ENCODE results near the gene RBM33.

RBM33 gene

DNA sequence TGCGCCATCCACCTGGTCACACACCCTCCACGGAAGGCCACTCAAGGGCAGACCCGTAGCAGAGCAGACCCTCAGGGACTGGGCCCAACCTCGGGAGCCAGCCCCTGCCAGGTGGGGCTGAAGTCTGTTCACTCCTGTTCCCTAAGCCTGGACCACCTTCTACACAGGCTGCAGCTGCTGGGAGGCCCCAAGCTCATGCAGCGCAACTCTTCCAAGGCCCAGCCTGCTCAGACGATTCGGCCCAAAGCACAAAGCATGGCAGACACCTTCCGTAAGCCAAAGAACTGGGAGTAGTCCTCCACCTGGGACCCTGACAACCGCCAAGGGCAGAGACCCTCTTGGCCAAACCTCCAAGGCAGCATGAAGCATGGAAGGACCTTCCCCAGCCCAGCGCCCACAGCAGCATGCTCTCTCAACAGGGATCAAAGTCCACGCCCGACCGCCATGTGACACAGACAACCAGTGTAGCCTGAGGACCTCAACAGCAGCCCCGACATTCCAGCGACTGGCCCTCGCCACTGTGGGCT is 156.3 kb downstream of the RBM33 start:
- H3K4me3 ChIP-seq (ENCODE audit: low read depth, low read length), result no peak overlapping the region
- no peak for DNase-seq (ENCODE audit: low read depth)
- in situ Hi-C loops (cut with HindIII; ENCODE audit: low sequenced_read_pairs), result no loop called here
- TF ChIP-seq, protein P1, sequence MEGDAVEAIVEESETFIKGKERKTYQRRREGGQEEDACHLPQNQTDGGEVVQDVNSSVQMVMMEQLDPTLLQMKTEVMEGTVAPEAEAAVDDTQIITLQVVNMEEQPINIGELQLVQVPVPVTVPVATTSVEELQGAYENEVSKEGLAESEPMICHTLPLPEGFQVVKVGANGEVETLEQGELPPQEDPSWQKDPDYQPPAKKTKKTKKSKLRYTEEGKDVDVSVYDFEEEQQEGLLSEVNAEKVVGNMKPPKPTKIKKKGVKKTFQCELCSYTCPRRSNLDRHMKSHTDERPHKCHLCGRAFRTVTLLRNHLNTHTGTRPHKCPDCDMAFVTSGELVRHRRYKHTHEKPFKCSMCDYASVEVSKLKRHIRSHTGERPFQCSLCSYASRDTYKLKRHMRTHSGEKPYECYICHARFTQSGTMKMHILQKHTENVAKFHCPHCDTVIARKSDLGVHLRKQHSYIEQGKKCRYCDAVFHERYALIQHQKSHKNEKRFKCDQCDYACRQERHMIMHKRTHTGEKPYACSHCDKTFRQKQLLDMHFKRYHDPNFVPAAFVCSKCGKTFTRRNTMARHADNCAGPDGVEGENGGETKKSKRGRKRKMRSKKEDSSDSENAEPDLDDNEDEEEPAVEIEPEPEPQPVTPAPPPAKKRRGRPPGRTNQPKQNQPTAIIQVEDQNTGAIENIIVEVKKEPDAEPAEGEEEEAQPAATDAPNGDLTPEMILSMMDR (IDR thresholded peaks at IDR 0.05; ENCODE audit: low read depth, low read length, missing control alignments), result no peak

DNA sequence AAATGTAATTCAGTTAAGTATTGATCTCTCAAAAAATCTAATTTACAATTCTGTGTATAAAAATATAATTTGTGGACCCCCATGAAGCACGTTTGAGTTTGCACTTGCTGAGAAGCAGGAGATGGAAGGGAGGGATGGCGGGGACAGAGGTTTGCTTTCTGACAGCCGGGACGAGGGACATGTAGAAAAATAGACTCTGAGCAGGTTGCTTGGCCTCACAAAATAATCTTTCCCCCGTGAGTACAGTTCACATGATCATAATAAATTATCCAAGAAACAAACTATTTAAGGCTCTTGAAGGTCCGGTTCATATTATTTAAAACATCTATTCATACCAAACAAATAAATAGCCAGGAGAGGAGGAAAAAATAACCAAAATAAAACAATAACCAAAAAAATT is 157.8 kb downstream of the RBM33 start:
- H3K4me3 ChIP-seq (ENCODE audit: low read depth, low read length), result no peak overlapping the region
- DNase-seq (ENCODE audit: low read depth), result no peak
- TF ChIP-seq, protein P1 (IDR thresholded peaks at IDR 0.05; ENCODE audit: low read depth, low read length, missing control alignments), result no peak
- in situ Hi-C loops (cut with HindIII; ENCODE audit: low sequenced_read_pairs), result no loop called here

DNA sequence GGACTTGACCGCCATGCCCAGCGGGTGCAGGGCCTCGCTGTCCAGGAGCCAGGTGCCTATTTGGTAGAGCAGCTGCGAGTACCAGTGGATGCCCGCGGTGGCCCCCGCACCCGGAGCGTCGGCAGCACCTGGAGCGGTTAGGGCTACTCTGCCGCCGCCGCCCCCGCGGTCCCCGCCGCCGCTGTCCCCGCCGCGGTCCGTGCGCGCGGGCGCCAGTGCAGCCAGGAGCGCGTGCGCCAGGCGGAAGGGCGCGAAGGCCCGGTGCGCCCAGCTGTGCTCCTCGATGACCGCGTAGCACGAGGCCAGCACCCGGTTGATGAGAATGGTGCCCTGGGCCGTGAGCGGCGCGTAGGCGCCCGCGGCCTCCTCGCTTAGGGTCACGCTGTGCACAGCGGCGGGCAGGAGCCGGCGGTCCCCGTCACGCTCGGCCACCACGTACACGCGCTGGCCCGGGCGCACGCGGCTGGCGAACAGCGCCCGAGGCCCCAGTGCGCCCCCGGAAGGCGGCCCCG is 158.5 kb downstream of the RBM33 start:
- in situ Hi-C loops (cut with HindIII; ENCODE audit: low sequenced_read_pairs), result no loop called here
- TF ChIP-seq, protein P1 (IDR thresholded peaks at IDR 0.05; ENCODE audit: low read depth, low read length, missing control alignments), result no peak
- H3K4me3 ChIP-seq (ENCODE audit: low read depth, low read length), result no peak overlapping the region
- DNase-seq (ENCODE audit: low read depth), result no peak

DNA sequence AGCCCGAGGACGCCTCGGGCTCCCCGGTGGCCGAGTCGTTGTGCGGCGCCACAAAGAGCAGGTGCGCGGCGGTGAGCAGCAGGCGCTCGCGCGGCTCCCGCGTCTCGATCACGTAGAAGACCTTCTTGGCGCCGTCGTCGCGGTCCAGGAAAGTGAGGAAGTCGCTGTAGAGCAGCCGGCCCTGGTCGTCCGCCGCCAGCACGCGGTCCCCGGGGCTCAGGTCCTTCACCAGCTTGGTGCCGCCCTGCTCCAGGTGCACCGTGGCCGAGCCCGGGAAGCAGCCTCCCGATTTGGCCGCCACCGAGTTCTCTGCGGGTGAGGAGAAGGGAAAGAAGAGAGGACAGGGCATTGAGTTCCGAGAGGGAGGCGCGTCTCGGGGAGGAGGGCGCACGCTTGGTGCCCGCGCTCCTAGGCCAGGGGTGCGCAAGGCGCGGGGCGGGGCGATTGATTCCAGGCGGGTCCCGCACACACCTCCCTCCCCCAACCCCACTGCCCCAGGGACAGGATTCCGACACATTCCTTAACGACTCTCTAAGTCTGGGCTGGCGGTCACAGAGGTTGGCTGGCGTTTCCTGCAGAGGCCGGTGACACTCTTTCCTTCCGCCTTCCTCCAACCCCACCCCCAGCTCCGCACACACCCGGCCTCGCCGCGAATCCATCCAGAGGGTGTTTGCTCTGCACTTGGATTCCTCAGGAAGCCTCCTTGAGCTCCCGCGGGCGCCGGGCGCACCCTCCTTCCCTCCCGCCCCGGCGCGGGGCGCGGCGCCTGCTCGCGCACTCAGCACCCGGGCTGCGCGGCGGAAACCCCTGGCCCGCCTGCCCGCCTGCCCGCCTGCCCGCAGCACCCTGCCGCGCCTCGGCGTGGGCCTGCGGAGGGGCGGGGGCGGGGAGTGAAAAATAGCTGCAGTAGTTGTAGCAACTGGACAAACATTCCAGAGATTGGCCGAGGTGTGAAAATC is 159.2 kb downstream of the RBM33 start:
- H3K4me3 ChIP-seq (ENCODE audit: low read depth, low read length), result peak overlapping the region; percentile 24
- no peak for DNase-seq (ENCODE audit: low read depth)
- in situ Hi-C loops (cut with HindIII; ENCODE audit: low sequenced_read_pairs), result no loop called here
- TF ChIP-seq, protein P1 (IDR thresholded peaks at IDR 0.05; ENCODE audit: low read depth, low read length, missing control alignments), result no peak

DNA sequence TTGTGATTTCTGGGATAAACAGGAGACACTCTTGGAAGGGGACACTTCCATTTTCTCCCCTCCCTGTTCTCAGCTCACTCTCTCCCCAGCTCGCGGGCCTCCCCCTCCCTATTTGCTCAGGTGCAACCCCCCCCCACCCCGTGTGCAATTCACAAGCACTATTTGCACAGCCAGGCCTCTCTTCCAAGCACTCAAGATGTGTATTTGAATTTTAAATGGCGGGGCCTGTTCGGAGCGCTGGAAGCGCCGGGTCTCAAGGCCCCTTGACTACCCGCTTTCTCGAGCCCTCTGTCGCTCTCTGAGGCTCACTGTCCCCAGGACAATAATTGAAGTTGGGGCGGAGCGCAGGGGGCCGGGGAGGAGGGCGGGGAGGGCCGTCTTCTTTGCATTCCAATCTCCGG is 160.0 kb downstream of the RBM33 start:
- H3K4me3 ChIP-seq (ENCODE audit: low read depth, low read length), result peak overlapping the region; percentile 21
- TF ChIP-seq, protein P1 (IDR thresholded peaks at IDR 0.05; ENCODE audit: low read depth, low read length, missing control alignments), result no peak
- DNase-seq (ENCODE audit: low read depth), result no peak
- in situ Hi-C loops (cut with HindIII; ENCODE audit: low sequenced_read_pairs), result no loop called here

DNA sequence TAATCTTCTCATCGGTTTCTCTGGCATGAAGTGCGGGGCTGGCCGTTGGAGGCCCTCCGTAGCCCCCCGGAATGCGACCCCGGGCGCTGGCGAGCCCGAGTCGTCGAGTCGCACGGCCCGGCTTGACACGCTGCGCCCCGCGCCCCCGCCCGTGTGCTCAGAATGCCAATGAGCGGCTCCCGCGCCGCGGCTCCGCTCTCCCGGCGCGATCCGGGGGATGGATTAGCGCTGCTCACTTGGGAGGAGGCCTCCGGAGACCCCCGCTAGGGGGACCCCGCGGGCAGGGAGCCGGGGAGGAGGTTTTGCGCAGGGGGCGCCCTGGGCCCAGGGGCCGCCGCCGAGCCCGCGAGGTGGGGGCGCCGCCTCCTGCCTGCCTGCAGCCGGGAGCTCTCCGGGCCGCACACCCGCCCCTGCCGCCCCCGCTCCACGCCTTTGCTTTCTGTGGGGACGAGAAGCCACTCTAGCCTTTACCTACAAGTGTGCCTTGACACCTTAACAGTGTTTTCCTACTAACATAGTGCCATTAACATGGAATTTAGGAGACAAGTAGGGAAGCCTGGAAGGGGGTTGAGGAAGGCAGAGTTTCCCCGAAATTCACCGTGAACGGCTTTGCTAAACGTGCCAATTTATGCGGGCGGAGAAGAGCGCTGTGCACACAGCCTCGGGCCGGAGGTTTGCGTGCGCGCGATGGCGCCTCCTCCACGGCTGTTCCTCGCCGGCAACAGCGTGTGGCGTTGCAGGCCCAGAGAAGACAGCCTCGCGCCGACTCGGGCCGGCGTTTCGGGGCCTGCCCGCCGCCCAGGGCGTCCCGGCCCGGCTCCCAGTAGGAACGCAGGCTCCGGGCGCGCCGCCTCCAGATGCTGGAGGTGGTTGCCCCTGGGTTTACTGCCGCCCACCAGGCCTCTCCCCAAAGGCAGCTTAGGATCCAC is 160.7 kb downstream of the RBM33 start:
- in situ Hi-C loops (cut with HindIII; ENCODE audit: low sequenced_read_pairs), result no loop called here
- peak; percentile 33 for DNase-seq (ENCODE audit: low read depth)
- TF ChIP-seq, protein P1 (IDR thresholded peaks at IDR 0.05; ENCODE audit: low read depth, low read length, missing control alignments), result peak; percentile 51
- H3K4me3 ChIP-seq (ENCODE audit: low read depth, low read length), result peak overlapping the region; percentile 37
